Measurements from ENCODE around the gene ALDH1B1. TPM values are rescaled to one million over a fixed set of nuclear protein-coding genes. Genes with fewer than 3 reads are reported as not detected.

ALDH1B1 gene
- total RNA-seq, 4 donors from 2014 or later, result 14.7 to 42.0 (median 37.0) TPM

DNA sequence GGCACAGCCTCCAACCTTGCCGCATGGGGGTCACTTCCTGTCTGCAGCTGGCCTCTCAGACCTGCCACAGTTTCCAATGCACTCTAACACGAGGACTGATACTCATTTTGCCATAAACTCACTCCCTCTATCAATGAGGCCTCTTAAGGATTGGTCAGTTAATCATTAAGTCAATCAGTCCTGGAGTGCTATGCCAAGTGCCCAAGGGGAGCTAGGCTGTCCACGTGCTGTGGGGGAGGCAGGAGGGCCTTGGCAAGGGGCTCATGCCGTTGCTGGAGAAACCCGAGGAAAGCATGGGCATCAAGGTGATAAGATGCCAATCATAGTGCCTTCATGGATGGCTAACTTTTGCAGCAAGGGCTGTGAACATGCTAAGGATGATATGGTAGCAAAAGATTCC, 1.7 kb upstream of the ALDH1B1 start:
- TF ChIP-seq, protein P1, sequence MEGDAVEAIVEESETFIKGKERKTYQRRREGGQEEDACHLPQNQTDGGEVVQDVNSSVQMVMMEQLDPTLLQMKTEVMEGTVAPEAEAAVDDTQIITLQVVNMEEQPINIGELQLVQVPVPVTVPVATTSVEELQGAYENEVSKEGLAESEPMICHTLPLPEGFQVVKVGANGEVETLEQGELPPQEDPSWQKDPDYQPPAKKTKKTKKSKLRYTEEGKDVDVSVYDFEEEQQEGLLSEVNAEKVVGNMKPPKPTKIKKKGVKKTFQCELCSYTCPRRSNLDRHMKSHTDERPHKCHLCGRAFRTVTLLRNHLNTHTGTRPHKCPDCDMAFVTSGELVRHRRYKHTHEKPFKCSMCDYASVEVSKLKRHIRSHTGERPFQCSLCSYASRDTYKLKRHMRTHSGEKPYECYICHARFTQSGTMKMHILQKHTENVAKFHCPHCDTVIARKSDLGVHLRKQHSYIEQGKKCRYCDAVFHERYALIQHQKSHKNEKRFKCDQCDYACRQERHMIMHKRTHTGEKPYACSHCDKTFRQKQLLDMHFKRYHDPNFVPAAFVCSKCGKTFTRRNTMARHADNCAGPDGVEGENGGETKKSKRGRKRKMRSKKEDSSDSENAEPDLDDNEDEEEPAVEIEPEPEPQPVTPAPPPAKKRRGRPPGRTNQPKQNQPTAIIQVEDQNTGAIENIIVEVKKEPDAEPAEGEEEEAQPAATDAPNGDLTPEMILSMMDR (IDR thresholded peaks at IDR 0.05), result no peak
- no peak for TF ChIP-seq POLR2A (IDR thresholded peaks at IDR 0.05)
- Histone ChIP-seq H3K4me3 (no peak overlapping the region), H3K27me3 (no peaks in the 10 kb centered on the region), H3K4me1 (peaks cover 0 to 32% (median 0%) of the 10 kb centered on the region in 4 donors), H3K9me3 (no peaks in the 10 kb centered on the region), H3K27ac (peak overlapping the region; percentile 19 to 69 (median 39)), H3K36me3 (no peaks in the 10 kb centered on the region)
- no peak for DNase-seq

DNA sequence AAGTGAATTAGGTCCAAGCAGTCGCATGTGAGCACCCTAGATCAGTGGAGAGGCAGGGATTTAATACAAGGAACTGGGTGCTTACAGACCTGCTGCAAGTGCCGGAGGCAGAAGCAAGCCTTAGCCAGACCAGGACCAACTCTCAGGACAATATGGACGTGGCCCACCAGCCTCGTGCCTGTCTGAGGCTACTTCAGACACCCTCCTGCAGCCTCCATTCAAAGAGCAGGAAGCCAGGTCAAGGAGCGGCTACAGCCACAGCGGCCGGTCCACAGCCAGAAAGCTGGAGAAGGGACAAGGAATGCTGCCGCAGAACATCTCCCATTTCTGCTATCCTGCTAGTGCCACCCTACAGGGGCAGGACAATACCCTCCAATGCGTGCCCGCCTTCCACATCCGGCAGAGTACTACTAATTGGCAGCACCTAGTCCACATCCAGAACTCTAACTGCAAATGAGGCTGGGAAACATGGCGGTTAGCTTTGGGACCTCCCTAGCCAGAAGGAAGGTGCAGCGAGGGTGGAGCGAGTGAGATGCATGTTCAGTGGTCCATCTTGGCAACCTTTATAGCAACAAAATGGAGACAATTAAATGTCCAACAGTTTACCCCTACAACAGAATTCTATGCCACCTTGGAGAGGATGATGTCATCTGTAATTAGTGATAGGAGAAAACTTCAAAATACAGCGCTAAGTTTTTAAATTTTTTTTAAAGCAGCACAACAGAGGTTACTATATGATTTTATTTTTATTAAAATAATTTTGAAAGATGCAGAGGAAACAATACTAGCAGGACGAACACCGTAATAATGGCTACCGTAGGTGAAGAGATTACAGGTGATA, 1.0 kb upstream of the ALDH1B1 start:
- peak overlapping the region in 3 of 4 donors; percentile 19 to 69 (median 48) for H3K27ac ChIP-seq
- peaks cover 0 to 32% (median 0%) of the 10 kb centered on the region in 4 donors for H3K4me1 ChIP-seq
- H3K36me3 ChIP-seq, result peaks cover 0 to 4% (median 0%) of the 10 kb centered on the region in 3 donors
- peak overlapping the region in 1 of 4 donors; percentile 64 for H3K4me3 ChIP-seq
- no peak for DNase-seq
- TF ChIP-seq POLR2A (IDR thresholded peaks at IDR 0.05), result no peak
- TF ChIP-seq, protein P1 (IDR thresholded peaks at IDR 0.05), result no peak
- no peaks in the 10 kb centered on the region for H3K9me3 ChIP-seq
- no peaks in the 10 kb centered on the region for H3K27me3 ChIP-seq

DNA sequence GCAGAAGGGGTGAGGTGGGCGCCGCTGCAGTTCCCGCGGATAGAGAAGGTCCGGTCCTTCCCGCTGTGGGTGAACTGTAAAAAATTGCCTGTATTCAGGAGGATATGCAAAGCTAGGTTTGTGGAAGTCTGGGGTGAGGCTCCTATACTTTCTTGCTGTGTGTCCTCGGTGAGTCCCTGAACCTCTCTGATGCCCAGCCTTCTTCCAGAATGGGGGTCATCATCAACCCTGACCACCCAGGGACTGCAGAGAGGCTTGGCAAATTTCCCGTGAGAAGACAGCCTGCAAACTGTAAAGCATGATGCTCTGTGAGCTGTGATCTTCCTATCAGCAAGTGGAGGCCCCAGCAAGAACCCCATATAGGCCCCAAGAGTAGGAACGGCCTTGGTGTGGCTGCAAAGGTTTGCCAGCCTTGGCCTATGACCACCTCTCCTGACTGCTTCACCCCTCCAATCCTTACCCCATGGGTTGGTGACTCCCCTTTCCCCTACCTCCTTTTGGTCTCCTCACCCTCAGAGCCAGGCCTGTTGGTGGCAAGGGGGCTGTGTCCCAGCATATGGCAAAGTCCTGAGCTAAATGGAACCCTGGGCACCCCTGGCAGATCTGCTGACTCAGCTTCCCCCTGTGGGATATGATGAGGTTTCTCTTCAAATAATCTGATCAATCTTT, 760 bp downstream of the ALDH1B1 start:
- Histone ChIP-seq H3K4me1 (peaks cover 0 to 31% (median 0%) of the 10 kb centered on the region in 4 donors), H3K27ac (peak overlapping the region; percentile 60 to 74 (median 70)), H3K4me3 (peak overlapping the region; percentile 64 to 77 (median 71)), H3K36me3 (peaks cover 0 to 11% (median 0%) of the 10 kb centered on the region in 3 donors), H3K9me3 (no peaks in the 10 kb centered on the region), H3K27me3 (no peaks in the 10 kb centered on the region)
- DNase-seq, result no peak
- no peak for TF ChIP-seq POLR2A (IDR thresholded peaks at IDR 0.05)

DNA sequence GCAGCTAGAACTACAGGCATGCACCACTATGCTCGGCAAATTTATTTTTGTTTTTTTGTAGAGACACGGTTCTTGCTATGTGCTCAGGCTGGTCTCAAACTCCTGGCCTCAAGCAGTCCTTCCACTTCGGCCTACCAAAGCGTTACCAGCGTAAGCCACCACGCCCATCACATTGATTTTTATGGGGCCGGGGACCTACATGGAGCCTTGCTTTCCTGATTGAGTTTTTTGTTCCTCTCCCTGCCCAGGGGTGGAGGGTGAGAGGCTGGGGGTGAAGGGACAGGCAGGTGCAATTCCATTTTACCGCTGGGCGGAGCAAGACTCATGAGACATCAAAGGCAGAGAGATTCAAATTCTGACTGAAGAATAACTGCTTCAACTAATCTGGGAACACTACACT, 1.9 kb downstream of the ALDH1B1 start:
- H3K27me3 ChIP-seq, result no peaks in the 10 kb centered on the region
- peaks cover 0 to 11% (median 0%) of the 10 kb centered on the region in 3 donors for H3K36me3 ChIP-seq
- peak overlapping the region in 1 of 4 donors; percentile 64 for H3K4me3 ChIP-seq
- H3K9me3 ChIP-seq, result no peaks in the 10 kb centered on the region
- TF ChIP-seq, protein P1 (IDR thresholded peaks at IDR 0.05), result no peak
- TF ChIP-seq POLR2A (IDR thresholded peaks at IDR 0.05), result no peak
- peaks cover 0 to 20% (median 0%) of the 10 kb centered on the region in 4 donors for H3K4me1 ChIP-seq
- peak overlapping the region in 1 of 4 donors; percentile 23 for H3K27ac ChIP-seq
- DNase-seq, result no peak

DNA sequence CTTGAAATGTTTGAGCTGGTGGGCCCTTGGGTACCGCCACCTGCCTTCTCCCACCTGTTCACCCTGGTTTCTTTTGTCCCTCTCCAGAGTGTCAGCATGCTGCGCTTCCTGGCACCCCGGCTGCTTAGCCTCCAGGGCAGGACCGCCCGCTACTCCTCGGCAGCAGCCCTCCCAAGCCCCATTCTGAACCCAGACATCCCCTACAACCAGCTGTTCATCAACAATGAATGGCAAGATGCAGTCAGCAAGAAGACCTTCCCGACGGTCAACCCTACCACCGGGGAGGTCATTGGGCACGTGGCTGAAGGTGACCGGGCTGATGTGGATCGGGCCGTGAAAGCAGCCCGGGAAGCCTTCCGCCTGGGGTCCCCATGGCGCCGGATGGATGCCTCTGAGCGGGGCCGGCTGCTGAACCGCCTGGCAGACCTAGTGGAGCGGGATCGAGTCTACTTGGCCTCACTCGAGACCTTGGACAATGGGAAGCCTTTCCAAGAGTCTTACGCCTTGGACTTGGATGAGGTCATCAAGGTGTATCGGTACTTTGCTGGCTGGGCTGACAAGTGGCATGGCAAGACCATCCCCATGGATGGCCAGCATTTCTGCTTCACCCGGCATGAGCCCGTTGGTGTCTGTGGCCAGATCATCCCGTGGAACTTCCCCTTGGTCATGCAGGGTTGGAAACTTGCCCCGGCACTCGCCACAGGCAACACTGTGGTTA, 3.3 kb downstream of the ALDH1B1 start:
- Histone ChIP-seq H3K27me3 (no peaks in the 10 kb centered on the region), H3K4me1 (peaks cover 0 to 15% (median 0%) of the 10 kb centered on the region in 4 donors), H3K36me3 (peaks cover 0 to 11% (median 0%) of the 10 kb centered on the region in 3 donors), H3K9me3 (no peaks in the 10 kb centered on the region), H3K4me3 (no peak overlapping the region), H3K27ac (no peak overlapping the region)
- TF ChIP-seq, protein P1 (IDR thresholded peaks at IDR 0.05), result no peak
- TF ChIP-seq POLR2A (IDR thresholded peaks at IDR 0.05), result no peak
- DNase-seq, result no peak
